Progenitor cell of endocrine pancreas (in vitro differentiated cells): ENCODE measurements around the gene BOLA3. TPM values are rescaled to one million over a fixed set of nuclear protein-coding genes. Genes with fewer than 3 reads are reported as not detected.
"Not testable (repeated sequence)": the region's sequence is repeated elsewhere in the genome, so short reads cannot be mapped to it uniquely, and the experiment has no call there.

Source experiments
- DNase-seq: peaks from one replicate; pipeline ENCODE4 v3.0.0; 2021; ENCODE audit warnings: low spot score; ENCODE audit not compliant: unreplicated experiment
- H3K27ac Mint-ChIP-seq: 2 replicates; pipeline ENCODE4 v1.8.0; 2021; ENCODE audit warnings: mild to moderate bottlenecking, moderate library complexity, mixed read lengths
- H3K27me3 Mint-ChIP-seq: 2 replicates; pipeline ENCODE4 v1.8.0; 2021; ENCODE audit warnings: mixed read lengths
- H3K36me3 Mint-ChIP-seq: 2 replicates; pipeline ENCODE4 v1.8.0; 2022; ENCODE audit warnings: mixed read lengths; ENCODE audit not compliant: insufficient read depth
- H3K4me1 Mint-ChIP-seq: 2 replicates; pipeline ENCODE4 v1.8.0; 2021; ENCODE audit warnings: low read depth, mixed read lengths
- H3K4me3 Mint-ChIP-seq: 2 replicates; pipeline ENCODE4 v1.8.0; 2021; ENCODE audit warnings: low read depth, mild to moderate bottlenecking, moderate library complexity, mixed read lengths
- H3K9me3 Mint-ChIP-seq: 2 replicates; pipeline ENCODE4 v1.8.0; 2021; ENCODE audit warnings: low read depth, mixed read lengths
- CTCF ChIP-seq: fragments of 200-600 bp; sonication (generic); IDR thresholded peaks from one replicate; pipeline ENCODE4 v1.5.0; 2021; ENCODE audit warnings: antibody characterized with exemption, mild to moderate bottlenecking; ENCODE audit not compliant: unreplicated experiment
- total RNA-seq: library from RNA; stranded (reverse); gene quantifications from 2 replicates; pipeline ENCODE4 v1.2.1, GENCODE V29; 2021

BOLA3 gene
- total RNA-seq, 1 donor from 2014 or later = 23.8 TPM

DNA sequence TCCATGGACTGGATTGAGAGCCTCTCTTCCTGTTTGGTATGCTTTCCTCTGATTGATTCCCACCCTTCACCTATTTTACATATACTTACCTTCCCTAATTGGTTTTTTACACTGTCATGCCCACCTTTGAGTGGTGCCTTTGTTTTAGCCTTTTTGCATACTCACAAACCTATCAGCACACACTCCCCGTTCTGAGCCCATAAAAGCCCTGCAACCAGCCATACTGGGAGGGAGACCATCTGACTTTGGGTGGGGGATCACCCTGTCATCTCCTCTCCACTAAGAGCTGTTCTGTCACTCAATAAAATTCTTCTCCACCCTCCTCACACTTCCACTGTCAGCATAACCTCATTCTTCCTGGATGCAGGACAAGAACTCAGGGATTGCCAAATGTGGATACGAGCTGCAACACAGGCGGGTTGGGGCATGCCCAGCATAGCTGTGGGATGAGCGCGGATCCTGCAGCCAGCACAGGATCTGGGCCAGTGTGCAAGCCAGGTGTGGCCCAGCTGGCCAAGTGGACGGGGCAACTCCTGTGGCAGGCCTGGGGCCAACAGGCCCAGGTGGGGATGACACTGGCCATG is 40.4 kb upstream of the BOLA3 start:
- no peak for DNase-seq
- Mint-ChIP-seq H3K9me3 (no peaks in the 10 kb centered on the region), H3K27ac (no peak overlapping the region), H3K36me3 (no peaks in the 10 kb centered on the region), H3K4me3 (no peak overlapping the region), H3K4me1 (peaks cover 11% of the 10 kb centered on the region), H3K27me3 (peaks cover 5% of the 10 kb centered on the region)
- no peak for TF ChIP-seq CTCF

DNA sequence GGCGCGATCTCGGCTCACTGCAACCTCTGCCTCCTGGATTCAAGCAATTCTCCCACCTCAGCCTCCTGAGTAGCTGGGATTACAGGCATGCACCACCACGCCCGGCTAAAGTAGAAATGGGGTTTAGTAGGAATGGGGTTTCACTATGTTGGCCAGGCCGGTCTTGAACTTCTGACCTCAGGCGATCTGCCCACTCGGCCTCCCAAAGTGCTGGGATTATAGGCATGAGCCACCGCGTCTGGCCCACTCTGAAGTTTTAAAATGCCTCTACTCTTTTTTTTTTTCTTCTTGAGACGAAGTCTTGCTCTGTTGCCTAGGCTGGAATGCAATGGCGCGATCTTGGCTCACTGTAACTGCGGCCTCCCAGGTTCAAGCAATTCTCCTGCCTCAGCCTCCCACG is 39.0 kb upstream of the BOLA3 start:
- H3K27ac Mint-ChIP-seq, H3K27me3 Mint-ChIP-seq, H3K36me3 Mint-ChIP-seq, H3K4me1 Mint-ChIP-seq, DNase-seq, H3K4me3 Mint-ChIP-seq, H3K9me3 Mint-ChIP-seq: not testable (repeated sequence)

- Mint-ChIP-seq H3K27me3 (peaks cover 5% of the 10 kb centered on the region), H3K4me1 (peaks cover under 1% of the 10 kb centered on the region), H3K9me3 (no peaks in the 10 kb centered on the region), H3K4me3 (no peak overlapping the region), H3K27ac (no peak overlapping the region), H3K36me3 (no peaks in the 10 kb centered on the region)
- no peak for DNase-seq
- TF ChIP-seq CTCF = no peak
Measured at GRCh38 chr2:74186038-74186437, 38.3 kb upstream of the BOLA3 start.

DNA sequence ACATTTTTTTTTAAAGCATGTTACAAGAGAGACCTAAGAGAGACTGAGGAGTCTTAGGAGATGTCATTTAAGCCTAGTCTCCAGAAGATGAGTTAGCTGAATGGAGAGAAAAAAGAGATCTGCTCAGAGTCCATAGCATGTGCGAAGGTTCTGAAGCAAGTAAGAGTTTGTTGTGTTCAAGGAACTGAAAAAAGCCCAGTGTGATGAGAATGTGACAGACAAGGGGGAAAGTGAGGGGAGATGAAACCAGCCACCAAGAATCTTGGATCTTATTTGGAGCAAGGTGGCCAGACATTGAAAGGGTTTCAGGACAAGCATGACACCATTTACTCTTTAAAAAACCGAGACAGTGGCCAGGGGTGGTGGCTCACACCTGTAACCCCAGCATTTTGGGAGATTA is 36.2 kb upstream of the BOLA3 start:
- no peak for DNase-seq
- H3K4me3 Mint-ChIP-seq = no peak overlapping the region
- H3K9me3 Mint-ChIP-seq = no peaks in the 10 kb centered on the region
- peaks cover 5% of the 10 kb centered on the region for H3K27me3 Mint-ChIP-seq
- TF ChIP-seq CTCF = no peak
- H3K4me1 Mint-ChIP-seq = no peaks in the 10 kb centered on the region
- no peaks in the 10 kb centered on the region for H3K36me3 Mint-ChIP-seq
- no peak overlapping the region for H3K27ac Mint-ChIP-seq

- no peak for TF ChIP-seq CTCF
- Mint-ChIP-seq H3K36me3 (peaks cover 4% of the 10 kb centered on the region), H3K9me3 (no peaks in the 10 kb centered on the region), H3K4me3 (no peak overlapping the region), H3K27ac (no peak overlapping the region), H3K4me1 (peaks cover 6% of the 10 kb centered on the region), H3K27me3 (peaks cover 2% of the 10 kb centered on the region)
- no peak for DNase-seq
Measured at GRCh38 chr2:74181739-74182138, 34.0 kb upstream of the BOLA3 start.

DNA sequence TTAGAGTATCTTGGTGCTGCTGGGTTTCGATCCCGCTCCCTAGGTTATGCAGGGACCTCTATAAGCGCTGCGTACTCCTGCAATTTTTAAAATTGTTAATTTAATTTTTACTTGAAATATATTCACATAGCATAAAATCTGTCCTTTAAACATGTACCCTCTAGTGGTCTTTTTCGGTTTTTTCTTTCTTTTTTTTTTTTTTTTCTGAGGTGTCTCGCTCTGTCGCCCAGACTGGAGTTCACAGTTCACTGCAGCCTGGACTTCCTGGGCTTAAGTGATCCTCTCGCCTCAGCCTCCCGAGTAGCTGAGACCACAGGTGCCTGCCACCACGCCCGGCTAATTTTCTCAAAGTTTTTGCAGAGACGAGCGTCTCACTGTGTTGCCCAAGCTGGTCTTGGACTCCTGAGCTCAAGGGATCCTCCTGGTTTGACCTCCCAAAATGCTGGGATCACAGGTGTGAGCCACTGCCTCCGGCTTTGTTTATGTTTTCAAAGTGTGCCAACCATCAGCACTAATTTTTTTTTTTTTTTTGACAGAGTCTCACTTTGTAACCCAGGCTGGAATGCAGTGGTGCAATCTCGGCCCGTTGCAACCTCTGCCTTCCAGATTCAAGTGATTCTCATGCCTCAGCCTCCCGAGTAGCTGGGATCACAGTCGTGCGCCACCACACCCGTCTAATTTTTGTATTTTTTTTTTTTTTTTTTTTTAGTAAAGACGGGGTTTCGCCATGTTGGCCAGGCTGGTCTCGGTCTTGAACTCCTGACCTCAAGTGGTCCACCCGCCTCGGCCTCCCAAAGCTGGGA is 31.6 kb upstream of the BOLA3 start:
- TF ChIP-seq CTCF = peak; percentile 68
- Mint-ChIP-seq H3K4me3 (peak overlapping the region; percentile 91), H3K36me3 (peaks cover 18% of the 10 kb centered on the region), H3K27me3 (no peaks in the 10 kb centered on the region), H3K9me3 (peaks cover 11% of the 10 kb centered on the region), H3K4me1 (peaks cover 7% of the 10 kb centered on the region), H3K27ac (peak overlapping the region; percentile 95)
- DNase-seq = no peak
